Activated CD4-positive, alpha-beta T cell treated with anti-CD3 and anti-CD28 coated beads for 48 hours (primary cell): Measurements from ENCODE around the gene SHROOM3.

Experiments used
- DNase-seq: peaks from one replicate; pipeline ENCODE4 v3.0.0-alpha.2; 2020

SHROOM3 gene

GRCh38 chr4:76570141-76570973 is 135.3 kb downstream of the SHROOM3 start:
- no peak for DNase-seq

- DNase-seq, result no peak
Measured at GRCh38 chr4:76571274-76571673, 136.2 kb downstream of the SHROOM3 start.

- no peak for DNase-seq
Measured at GRCh38 chr4:76572224-76572623, 137.2 kb downstream of the SHROOM3 start.

DNA sequence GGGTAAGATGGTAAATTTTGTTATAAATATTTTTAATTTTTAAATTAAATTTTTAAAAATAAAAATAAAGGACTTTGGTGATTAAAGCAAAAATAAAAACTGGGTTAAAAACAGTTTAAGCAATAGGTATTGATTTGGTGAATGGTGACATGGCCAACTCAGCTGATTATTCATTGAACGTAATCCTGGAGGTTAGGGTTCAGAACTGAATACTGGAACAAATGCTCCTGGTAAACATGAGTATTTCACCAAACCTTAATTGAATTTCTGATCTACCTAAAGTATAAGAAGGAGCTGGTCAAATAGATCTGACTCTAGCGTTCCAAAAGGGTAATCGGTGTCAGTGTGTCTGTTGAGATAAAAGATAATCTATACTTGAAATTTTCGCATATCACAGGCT is 141.8 kb downstream of the SHROOM3 start:
- no peak for DNase-seq

DNA sequence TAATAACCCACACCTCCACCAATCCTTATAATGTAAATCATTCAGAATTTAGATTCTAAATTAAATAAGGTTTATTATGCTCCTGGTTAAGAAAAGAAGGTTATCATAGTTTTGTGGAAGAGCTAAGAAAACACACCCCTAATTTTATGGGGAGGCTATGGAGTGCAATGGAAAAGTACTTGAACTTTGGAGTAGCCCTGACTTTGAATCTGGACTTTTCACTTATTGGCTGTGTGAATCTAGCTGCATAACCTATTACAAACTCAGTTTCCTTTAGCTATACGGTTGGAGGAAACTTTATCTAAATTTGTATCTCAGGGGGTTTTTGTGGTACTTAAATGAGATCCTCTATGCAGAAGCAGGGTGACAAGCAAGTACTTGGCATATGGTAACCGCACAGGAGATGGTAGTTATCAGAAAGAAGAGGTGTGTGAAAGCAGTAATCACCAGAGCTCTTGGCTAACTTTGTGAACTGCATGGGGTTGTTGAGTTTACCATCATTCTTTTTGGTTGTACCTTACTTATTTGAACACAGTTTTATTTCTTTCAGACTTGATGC is 143.1 kb downstream of the SHROOM3 start:
- no peak for DNase-seq

DNA sequence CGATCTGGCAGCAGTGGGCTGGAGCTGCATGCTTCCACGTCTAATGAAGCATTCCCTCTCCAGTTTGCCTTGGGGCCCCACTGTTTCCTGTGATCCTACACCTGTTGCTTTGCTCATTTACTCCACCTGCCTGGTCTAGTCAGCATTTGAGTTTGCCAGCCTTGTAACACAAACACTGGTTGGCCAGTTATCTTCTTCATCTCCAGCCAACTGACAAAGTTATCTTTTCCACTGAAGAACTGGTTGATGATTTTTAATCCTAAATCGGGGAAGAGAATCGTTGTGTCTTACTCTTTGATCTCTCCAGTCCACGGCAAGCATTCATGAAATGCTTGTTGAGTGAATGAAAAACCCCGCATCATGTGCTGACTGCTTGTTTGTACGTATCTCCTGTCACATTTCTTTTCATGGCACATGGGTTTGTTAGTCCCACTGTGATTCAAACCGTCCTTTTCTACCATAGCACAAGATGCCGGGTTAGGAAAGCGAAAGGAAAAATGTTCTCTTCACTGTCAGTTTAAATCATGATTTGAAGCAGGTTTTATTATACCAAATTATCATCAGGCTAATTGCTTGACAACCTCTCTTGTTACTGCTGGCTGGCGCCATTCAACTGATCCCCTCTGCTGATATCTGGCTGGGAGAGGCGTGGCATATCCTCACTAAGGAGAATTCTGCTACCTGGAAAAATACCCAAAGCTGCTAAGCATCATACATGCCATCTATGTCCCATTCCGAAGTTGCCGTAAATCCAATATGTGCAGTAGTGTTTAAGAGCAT is 144.8 kb downstream of the SHROOM3 start:
- DNase-seq, result no peak

- no peak for DNase-seq
Measured at GRCh38 chr4:76581077-76581962, 146.3 kb downstream of the SHROOM3 start.

- DNase-seq, result no peak
Measured at GRCh38 chr4:76582074-76582816, 147.2 kb downstream of the SHROOM3 start.

GRCh38 chr4:76582817-76583087 is 147.7 kb downstream of the SHROOM3 start:
- DNase-seq, result no peak

- DNase-seq, result no peak
Measured at GRCh38 chr4:76584241-76585152, 149.5 kb downstream of the SHROOM3 start.

GRCh38 chr4:76585272-76585671 is 150.2 kb downstream of the SHROOM3 start:
- DNase-seq, result no peak

- peak; percentile 29 for DNase-seq
Measured at GRCh38 chr4:76585897-76586360, 150.9 kb downstream of the SHROOM3 start.

- no peak for DNase-seq
Measured at GRCh38 chr4:76588274-76588673, 153.2 kb downstream of the SHROOM3 start.

GRCh38 chr4:76589402-76589801 is 154.4 kb downstream of the SHROOM3 start:
- no peak for DNase-seq

DNA sequence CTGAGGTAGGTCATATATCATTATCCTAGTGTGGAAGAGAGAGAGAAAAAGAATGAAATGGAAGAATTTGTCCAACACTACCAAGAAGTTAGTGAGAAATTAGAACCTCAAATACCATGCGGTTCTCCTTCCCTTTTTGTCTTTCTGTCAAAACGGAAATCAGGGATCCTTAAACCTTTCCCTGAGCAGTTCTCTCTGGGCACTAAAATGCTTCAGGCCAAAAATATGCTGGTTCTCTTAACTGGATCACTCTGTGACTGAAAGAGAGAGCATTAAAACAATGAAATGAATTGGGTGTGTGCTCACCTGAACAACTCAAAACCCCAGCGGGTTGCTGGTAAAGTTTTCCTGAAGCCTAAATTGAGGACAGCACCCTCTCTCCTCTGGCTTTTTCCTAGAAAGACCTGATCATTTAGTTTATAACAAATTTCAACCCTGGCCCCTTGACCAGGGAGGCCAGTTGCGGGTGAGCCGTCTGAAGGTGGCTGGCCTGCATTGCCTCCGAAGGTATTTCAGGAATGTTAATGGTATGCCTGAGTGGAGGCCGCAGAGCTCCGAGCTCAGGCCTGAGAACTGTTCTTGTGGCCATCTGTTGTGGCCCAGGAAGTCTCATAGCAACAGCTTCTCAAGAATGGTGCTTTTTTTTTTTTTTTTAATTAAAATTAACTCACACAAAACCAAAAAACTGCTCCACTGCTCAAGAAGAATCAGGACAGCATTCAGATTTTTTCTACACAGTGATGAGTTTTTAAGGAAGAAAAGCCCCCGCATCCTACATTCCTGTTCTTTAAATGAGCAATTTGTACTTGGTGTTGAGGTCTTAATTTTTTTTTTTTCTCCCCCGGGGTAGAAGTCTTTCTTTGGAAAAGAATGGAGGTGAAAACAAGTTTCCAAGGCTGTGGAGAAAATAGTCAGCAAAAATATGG is 155.1 kb downstream of the SHROOM3 start:
- no peak for DNase-seq

DNA sequence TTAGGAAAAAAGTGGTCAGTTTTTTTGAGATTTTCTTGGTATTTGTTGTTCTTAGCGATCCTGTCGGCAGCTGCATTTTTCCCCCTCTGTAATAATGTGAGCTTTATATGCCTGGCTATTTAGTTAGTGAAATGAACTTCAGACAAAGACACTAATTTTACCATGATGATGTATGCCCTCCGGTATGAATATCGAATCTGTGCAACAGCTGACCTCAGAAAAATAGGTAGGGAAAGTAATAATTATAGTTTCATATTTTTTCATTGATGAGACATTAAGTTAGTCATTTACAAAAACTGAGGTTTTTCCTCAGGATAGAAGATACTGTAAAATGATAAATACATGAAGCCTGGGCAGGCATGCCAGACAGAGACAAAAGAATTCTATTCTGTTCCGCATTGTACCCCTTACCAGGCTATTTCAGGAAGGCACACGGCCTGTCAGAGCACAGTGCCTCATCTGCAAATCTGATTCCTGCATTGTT is 155.8 kb downstream of the SHROOM3 start:
- DNase-seq, result no peak

DNA sequence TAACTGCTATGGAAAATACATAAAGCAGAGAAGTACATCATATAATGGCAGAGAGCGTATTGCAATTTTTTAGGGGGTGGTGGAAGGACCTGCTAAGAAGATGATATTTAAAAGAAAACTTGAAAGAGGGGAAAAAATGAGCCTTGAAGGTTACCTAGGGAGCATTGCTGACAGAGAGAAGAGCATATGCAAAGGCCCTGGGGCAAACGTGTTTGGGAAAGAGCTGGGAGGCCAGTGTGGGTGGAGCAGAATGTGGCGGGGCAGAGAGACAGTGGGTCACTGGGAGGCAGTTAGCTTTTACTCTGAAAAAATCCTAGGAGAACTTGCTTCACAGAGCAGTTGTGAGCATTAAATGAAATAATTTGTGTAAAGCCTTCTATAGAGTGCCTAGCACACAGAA is 157.0 kb downstream of the SHROOM3 start:
- no peak for DNase-seq

GRCh38 chr4:76592460-76592859 is 157.4 kb downstream of the SHROOM3 start:
- no peak for DNase-seq

GRCh38 chr4:76594173-76594572 is 159.1 kb downstream of the SHROOM3 start:
- no peak for DNase-seq

- no peak for DNase-seq
Measured at GRCh38 chr4:76595435-76595834, 160.4 kb downstream of the SHROOM3 start.
